K562 (cell line): ENCODE measurements around the gene FRMD5. TPM values are rescaled to one million over a fixed set of nuclear protein-coding genes. Genes with fewer than 3 reads are reported as not detected.

ENCODE experiments used
- ATAC-seq: fragments of 200-7000 bp; cut with Tn5 transposase; 3 replicates; pipeline ENCODE4 v1.9.1; 2020; ENCODE audit warnings: moderate library complexity
- BruUV-seq: library from RNA; stranded (reverse); fragments of 400-500 nt; replicated peaks from 2 replicates; lab custom pipeline; 2021; lab: Mats Ljungman, UMichigan
- CTCF ChIA-PET: fragments of 300-600 bp; formaldehyde crosslinking; extraction: SDS; loops from one replicate; lab custom pipeline; 2021; ENCODE audit warnings: low intra/inter-chr PET ratio; lab: Yijun Ruan, JAX
- POLR2A ChIA-PET: fragments of 300-600, 350-650 bp; sonication (Branson Sonifier 250); formaldehyde crosslinking; extraction: SDS; loops from one replicate; lab custom pipeline; 2021; ENCODE audit warnings: antibody characterized with exemption, inconsistent platforms; lab: Yijun Ruan, JAX
- DNase-seq, 4 experiments: peaks; one replicate each; pipeline versions ENCODE4 v3.0.0 to v3.0.0-alpha.2; 2011 to 2018; ENCODE audit warnings: low spot score in 3 of 4, mixed read lengths in 3 of 4; ENCODE audit errors: extremely low read depth in 1 of 4
- FAIRE-seq: peaks from 2 replicates; lab custom pipeline; 2011; peaks lifted over from hg19 to GRCh38; lab: Jason Lieb, UNC
- H2AFZ ChIP-seq: 2 replicates; pipeline ENCODE4 v1.6.0; 2011; ENCODE audit warnings: low read depth, low read length, control low read depth, inconsistent platforms
- H3K27ac ChIP-seq: fragments of 200-600 bp; 3 replicates; pipeline ENCODE4 v1.8.0; 2011; ENCODE audit warnings: low read depth, mild to moderate bottlenecking, control low read depth, inconsistent platforms, low read length, moderate library complexity, mixed read lengths; ENCODE audit errors: extremely low read depth
- H3K27me3 ChIP-seq, 2 experiments: fragments of 300-600 bp in 1 of 2; 2 replicates in 1 of 2; 3 replicates in 1 of 2; pipeline versions ENCODE4 v1.6.0 to v1.8.0; 2011; ENCODE audit warnings: inconsistent platforms in 2 of 2, low read length in 2 of 2, mild to moderate bottlenecking in 1 of 2, mixed read lengths in 1 of 2, moderate library complexity in 1 of 2; ENCODE audit not compliant: control insufficient read depth in 2 of 2, insufficient read depth in 2 of 2
- H3K36me3 ChIP-seq: fragments of 300-600 bp; 3 replicates; pipeline ENCODE4 v1.8.0; 2011; ENCODE audit warnings: mild to moderate bottlenecking, low read length, inconsistent platforms; ENCODE audit not compliant: control insufficient read depth, insufficient read depth
- H3K4me1 ChIP-seq, 2 experiments: fragments of 200-600 bp in 1 of 2; replicated peaks in 1 of 2; 2 replicates in 1 of 2; 3 replicates in 1 of 2; pipeline versions ENCODE4 v1.5.1 to v1.8.0; 2011; ENCODE audit warnings: inconsistent platforms in 2 of 2, low read length in 2 of 2, mild to moderate bottlenecking in 1 of 2, mixed read lengths in 1 of 2, moderate library complexity in 1 of 2; ENCODE audit not compliant: control insufficient read depth in 2 of 2, insufficient read depth in 2 of 2
- H3K4me2 ChIP-seq: 2 replicates; pipeline ENCODE4 v1.6.1; 2011; ENCODE audit warnings: low read length, control low read depth, inconsistent platforms, mixed read lengths; ENCODE audit not compliant: insufficient read depth
- H3K4me3 ChIP-seq: fragments of 200-600 bp; sonication (generic), shearing (Covaris generic); 2 replicates; pipeline ENCODE4 v1.5.1; 2016; ENCODE audit warnings: control low read depth, inconsistent platforms
- H3K79me2 ChIP-seq: fragments of 200-600 bp; 3 replicates; pipeline ENCODE4 v1.8.0; 2011; ENCODE audit warnings: low read length, inconsistent platforms; ENCODE audit not compliant: control insufficient read depth, insufficient read depth
- H3K9ac ChIP-seq, 2 experiments: 2 replicates each; pipeline versions ENCODE4 v1.6.0 to v1.6.1; 2011; ENCODE audit warnings: low read depth in 2 of 2, low read length in 2 of 2, control low read depth in 1 of 2, inconsistent platforms in 1 of 2, mild to moderate bottlenecking in 1 of 2, mixed read lengths in 1 of 2; ENCODE audit not compliant: insufficient read depth in 1 of 2
- H3K9me1 ChIP-seq: one replicate; pipeline ENCODE4 v1.6.0; 2011; ENCODE audit warnings: inconsistent platforms, mild to moderate bottlenecking, low read length, moderate library complexity; ENCODE audit not compliant: control insufficient read depth, insufficient read depth
- H3K9me3 ChIP-seq: replicated peaks from 2 replicates; pipeline ENCODE4 v1.5.1; 2011; ENCODE audit warnings: low read depth, low read length, inconsistent platforms; ENCODE audit not compliant: control insufficient read depth, insufficient read depth
- H4K20me1 ChIP-seq: replicated peaks from 2 replicates; pipeline ENCODE4 v1.6.1; 2011; ENCODE audit warnings: low read length, inconsistent platforms, mixed read lengths; ENCODE audit not compliant: control insufficient read depth, insufficient read depth
- ARNT ChIP-seq, 2 experiments: fragments of 450-650 bp; IDR thresholded peaks; 2 replicates each; pipeline ENCODE4 v1.6.1; 2016; ENCODE audit warnings: mild to moderate bottlenecking in 1 of 2
- CBX8 ChIP-seq: fragments of 200-600 bp; sonication (generic); IDR thresholded peaks from 2 replicates; pipeline ENCODE4 v1.6.1; 2012; ENCODE audit warnings: borderline replicate concordance, mixed run types, low read depth, mild to moderate bottlenecking, moderate library complexity, mixed read lengths, low read length, control low read depth, inconsistent platforms; ENCODE audit not compliant: poor library complexity, severe bottlenecking; ENCODE audit errors: extremely low read depth
- HDAC1 ChIP-seq, 2 experiments: fragments of 450-650 bp; IDR thresholded peaks; 2 replicates each; pipeline ENCODE4 v1.6.1; 2016 to 2017; ENCODE audit warnings: inconsistent platforms in 1 of 2, mild to moderate bottlenecking in 1 of 2, moderate library complexity in 1 of 2
- KDM2B ChIP-seq: fragments of 250-450 bp; sonication (Bioruptor Pico); IDR thresholded peaks from 2 replicates; pipeline ENCODE4 v1.8.0; 2021; ENCODE audit warnings: mild to moderate bottlenecking, moderate library complexity
- MAFF ChIP-seq: IDR thresholded peaks from 2 replicates; pipeline ENCODE4 v1.6.1; 2012; ENCODE audit warnings: low read length, improper control_type of control experiment
- MCM2 ChIP-seq: fragments of 450-650 bp; IDR thresholded peaks from 2 replicates; pipeline ENCODE4 v1.6.1; 2017; ENCODE audit warnings: low read depth, mild to moderate bottlenecking
- NCOA2 ChIP-seq, 2 experiments: fragments of 450-650 bp; IDR thresholded peaks; 2 replicates each; pipeline ENCODE4 v1.6.1; 2018; ENCODE audit warnings: mild to moderate bottlenecking in 2 of 2, moderate library complexity in 1 of 2; ENCODE audit not compliant: partially characterized antibody in 2 of 2
- PHF8 ChIP-seq: fragments of 200-600 bp; sonication (generic); IDR thresholded peaks from 2 replicates; pipeline ENCODE4 v1.6.1; 2012; ENCODE audit warnings: mixed run types, mild to moderate bottlenecking, inconsistent platforms, low read length, moderate library complexity, borderline replicate concordance
- SIRT6 ChIP-seq: IDR thresholded peaks from one replicate; pipeline ENCODE4 v1.6.1; 2012; ENCODE audit warnings: low read depth, mild to moderate bottlenecking, control low read depth, inconsistent platforms, low read length, moderate library complexity
- SIX5 ChIP-seq, 2 experiments: IDR thresholded peaks; 2 replicates each; pipeline ENCODE4 v1.6.1; 2011; ENCODE audit warnings: low read length in 2 of 2, borderline replicate concordance in 1 of 2, low read depth in 1 of 2, mild to moderate bottlenecking in 1 of 2, moderate library complexity in 1 of 2; ENCODE audit not compliant: insufficient read depth in 1 of 2
- SMAD2 ChIP-seq: fragments of 150-350 bp; IDR thresholded peaks from 2 replicates; pipeline ENCODE4 v1.6.1; 2014; ENCODE audit warnings: low read depth, mild to moderate bottlenecking, low read length
- SOX6 ChIP-seq: fragments of 450-650 bp; IDR thresholded peaks from 2 replicates; pipeline ENCODE4 v1.6.1; 2014; ENCODE audit warnings: mild to moderate bottlenecking
- SRSF3 ChIP-seq: fragments of 200-400 bp; formaldehyde crosslinking; IDR thresholded peaks from 2 replicates; pipeline ENCODE4 v1.6.1; 2016; ENCODE audit warnings: mild to moderate bottlenecking, low read length, moderate library complexity; ENCODE audit not compliant: insufficient read depth
- ZBTB26 ChIP-seq: fragments of 450-650 bp; formaldehyde crosslinking; IDR thresholded peaks from 2 replicates; pipeline ENCODE4 v1.4.0; 2022; ENCODE audit warnings: missing genetic modification characterization
- ZNF778 ChIP-seq: fragments of 450-650 bp; formaldehyde crosslinking; IDR thresholded peaks from 2 replicates; pipeline ENCODE4 v1.4.0; 2020; ENCODE audit warnings: mild to moderate bottlenecking, moderate library complexity
- WGBS: fragments of 100-300 bp; shearing (Covaris generic); methylation state at CpG from one replicate; pipeline ENCODE4 v1.1.6; 2016; ENCODE audit warnings: low coverage, mixed read lengths; ENCODE audit not compliant: insufficient coverage; ENCODE audit errors: missing lambda C conversion rate; 5-methylcytosine and 5-hydroxymethylcytosine counted together
- in situ Hi-C: fragments of 300-500 bp; cut with MboI; formaldehyde crosslinking; loops from 4 replicates; pipeline ENCODE4 v1.15.0; 2018; ENCODE audit warnings: inconsistent platforms, mixed read lengths
- intact Hi-C: fragments of 100-400 bp; cut with micrococcal nuclease; formaldehyde crosslinking; loops from 2 replicates; pipeline ENCODE4 v1.14.2; 2022
- polyA plus RNA-seq, 8 experiments: library from polyadenylated mRNA; depleted of rRNA in 4 of 8; stranded (reverse) in 5 of 8; unstranded in 3 of 8; fragments of >200 nt; fragmentation: Nextera tagmentation in 2 of 8; fragmentation: Illumina TruSeq in 1 of 8; extraction: Ambion mirVana in 2 of 8; extraction: Trizol in 1 of 8; gene quantifications; 2 replicates each; pipeline versions ENCODE4 v1.2.1 to v1.2.3, GENCODE V29; 2011 to 2014; ENCODE audit warnings: inconsistent platforms in 1 of 8, missing spikeins in 1 of 8
- total RNA-seq, 7 experiments: library from RNA; depleted of rRNA in 6 of 7; stranded (reverse); fragments of >200 nt in 6 of 7; fragmentation: Illumina TruSeq in 2 of 7; extraction: Trizol in 2 of 7; gene quantifications; 2 replicates each; pipeline versions ENCODE4 v1.2.1 to v1.2.3, GENCODE V29; 2011 to 2021; ENCODE audit warnings: low replicate concordance in 1 of 7
- TF ChIP-seq, protein P1 (sequence below), 2 experiments: fragments of 150-350 bp in 1 of 2; IDR thresholded peaks; 2 replicates each; pipeline ENCODE4 v1.6.1; 2012 to 2016; ENCODE audit warnings: low read depth in 2 of 2, low read length in 2 of 2, mild to moderate bottlenecking in 1 of 2, moderate library complexity in 1 of 2
- TF ChIP-seq, protein P2 (sequence below): fragments of 450-650 bp; IDR thresholded peaks from 2 replicates; pipeline ENCODE4 v1.6.1; 2018; ENCODE audit warnings: mild to moderate bottlenecking, low read depth; ENCODE audit not compliant: partially characterized antibody

The FRMD5 gene
- total and polyA plus RNA-seq, 9 of the 15 experiments (the other 6 are each of a cell fraction or from before 2014, with no cell fraction given): 0.13 to 0.38 TPM; not detected in 7

DNA sequence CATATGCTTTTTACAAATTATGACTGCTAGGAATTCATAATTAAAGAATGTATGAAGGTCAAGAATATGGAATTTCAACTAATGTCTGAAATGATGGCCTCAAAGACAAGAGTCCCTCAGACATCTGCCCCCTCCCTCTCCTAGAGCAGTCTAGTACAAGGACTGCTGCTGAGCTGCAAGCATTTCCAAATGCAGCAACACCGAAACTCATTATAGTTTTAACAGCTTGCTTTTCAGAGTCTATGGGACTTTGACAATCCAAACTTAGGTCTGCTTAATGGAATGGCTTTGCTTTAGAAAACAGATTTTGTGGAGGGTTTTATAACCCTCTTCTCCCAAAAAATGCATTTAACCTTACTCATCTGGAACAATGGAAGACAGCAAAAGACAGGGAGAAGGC is 252.9 kb downstream of the FRMD5 start:
- no peaks in the 10 kb centered on the region for H4K20me1 ChIP-seq
- ATAC-seq (no peak), FAIRE-seq (no peak), DNase-seq (no peak)
- CTCF ChIA-PET: no interaction called here
- H3K4me2 ChIP-seq: no peak overlapping the region
- no peaks in the 10 kb centered on the region for H3K9me3 ChIP-seq
- intact Hi-C loops (no loop called here), in situ Hi-C loops (no loop called here)
- POLR2A ChIA-PET: interaction anchor here (1.3 kb wide), 1 partner anchor 158 kb away, joined by 3 read pairs; no protein-coding TSS in a partner anchor
- no peaks in the 10 kb centered on the region for H3K79me2 ChIP-seq
- 0% methylated on average over 1 of the region's 1 CpG for whole genome bisulfite sequencing
- no peak overlapping the region for H3K4me3 ChIP-seq
- H3K27me3 ChIP-seq: peaks cover 8 to 27% of the 10 kb centered on the region in 2 experiments; a peak in 4 of 5 replicates
- no peak overlapping the region for H2AFZ ChIP-seq
- H3K9ac ChIP-seq: no peak overlapping the region
- no peaks in the 10 kb centered on the region for H3K9me1 ChIP-seq
- TF ChIP-seq, protein P1, sequence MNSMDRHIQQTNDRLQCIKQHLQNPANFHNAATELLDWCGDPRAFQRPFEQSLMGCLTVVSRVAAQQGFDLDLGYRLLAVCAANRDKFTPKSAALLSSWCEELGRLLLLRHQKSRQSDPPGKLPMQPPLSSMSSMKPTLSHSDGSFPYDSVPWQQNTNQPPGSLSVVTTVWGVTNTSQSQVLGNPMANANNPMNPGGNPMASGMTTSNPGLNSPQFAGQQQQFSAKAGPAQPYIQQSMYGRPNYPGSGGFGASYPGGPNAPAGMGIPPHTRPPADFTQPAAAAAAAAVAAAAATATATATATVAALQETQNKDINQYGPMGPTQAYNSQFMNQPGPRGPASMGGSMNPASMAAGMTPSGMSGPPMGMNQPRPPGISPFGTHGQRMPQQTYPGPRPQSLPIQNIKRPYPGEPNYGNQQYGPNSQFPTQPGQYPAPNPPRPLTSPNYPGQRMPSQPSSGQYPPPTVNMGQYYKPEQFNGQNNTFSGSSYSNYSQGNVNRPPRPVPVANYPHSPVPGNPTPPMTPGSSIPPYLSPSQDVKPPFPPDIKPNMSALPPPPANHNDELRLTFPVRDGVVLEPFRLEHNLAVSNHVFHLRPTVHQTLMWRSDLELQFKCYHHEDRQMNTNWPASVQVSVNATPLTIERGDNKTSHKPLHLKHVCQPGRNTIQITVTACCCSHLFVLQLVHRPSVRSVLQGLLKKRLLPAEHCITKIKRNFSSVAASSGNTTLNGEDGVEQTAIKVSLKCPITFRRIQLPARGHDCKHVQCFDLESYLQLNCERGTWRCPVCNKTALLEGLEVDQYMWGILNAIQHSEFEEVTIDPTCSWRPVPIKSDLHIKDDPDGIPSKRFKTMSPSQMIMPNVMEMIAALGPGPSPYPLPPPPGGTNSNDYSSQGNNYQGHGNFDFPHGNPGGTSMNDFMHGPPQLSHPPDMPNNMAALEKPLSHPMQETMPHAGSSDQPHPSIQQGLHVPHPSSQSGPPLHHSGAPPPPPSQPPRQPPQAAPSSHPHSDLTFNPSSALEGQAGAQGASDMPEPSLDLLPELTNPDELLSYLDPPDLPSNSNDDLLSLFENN (IDR thresholded peaks at IDR 0.05; ENCODE audit: low read depth in 2 of 2, low read length in 2 of 2): no peak
- TF ChIP-seq, protein P2, sequence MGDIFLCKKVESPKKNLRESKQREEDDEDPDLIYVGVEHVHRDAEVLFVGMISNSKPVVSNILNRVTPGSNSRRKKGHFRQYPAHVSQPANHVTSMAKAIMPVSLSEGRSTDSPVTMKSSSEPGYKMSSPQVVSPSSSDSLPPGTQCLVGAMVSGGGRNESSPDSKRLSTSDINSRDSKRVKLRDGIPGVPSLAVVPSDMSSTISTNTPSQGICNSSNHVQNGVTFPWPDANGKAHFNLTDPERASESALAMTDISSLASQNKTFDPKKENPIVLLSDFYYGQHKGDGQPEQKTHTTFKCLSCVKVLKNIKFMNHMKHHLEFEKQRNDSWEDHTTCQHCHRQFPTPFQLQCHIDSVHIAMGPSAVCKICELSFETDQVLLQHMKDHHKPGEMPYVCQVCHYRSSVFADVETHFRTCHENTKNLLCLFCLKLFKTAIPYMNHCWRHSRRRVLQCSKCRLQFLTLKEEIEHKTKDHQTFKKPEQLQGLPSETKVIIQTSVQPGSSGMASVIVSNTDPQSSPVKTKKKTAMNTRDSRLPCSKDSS: no peak
- no peak for TF ChIP-seq MCM2
- TF ChIP-seq MAFF: no peak
- TF ChIP-seq PHF8: no peak
- TF ChIP-seq KDM2B: no peak
- TF ChIP-seq HDAC1 (IDR thresholded peaks at IDR 0.05): no peak
- TF ChIP-seq NCOA2 (IDR thresholded peaks at IDR 0.05; ENCODE audit: partially characterized antibody in 2 of 2): no peak
- TF ChIP-seq SIX5 (IDR thresholded peaks at IDR 0.05; ENCODE audit: borderline replicate concordance in 1 of 2, insufficient read depth in 1 of 2, low read depth in 1 of 2, low read length in 2 of 2): no peak
- TF ChIP-seq SRSF3: no peak
- no peak for TF ChIP-seq SOX6
- no peak for TF ChIP-seq SMAD2
- no peak for TF ChIP-seq CBX8
- TF ChIP-seq ZBTB26: no peak
- no peak for TF ChIP-seq ARNT (IDR thresholded peaks at IDR 0.05)
- TF ChIP-seq ZNF778 (CRISPR knock-in tag): no peak
- no peak for TF ChIP-seq SIRT6
- no peak overlapping the region for H3K27ac ChIP-seq
- H3K4me1 ChIP-seq: no peaks in the 10 kb centered on the region
- no TSS peak for BruUV-seq
- no peaks in the 10 kb centered on the region for H3K36me3 ChIP-seq
